ENCODE results near the gene SMARCD3. TPM values are rescaled to one million over a fixed set of nuclear protein-coding genes. Genes with fewer than 3 reads are reported as not detected.

The SMARCD3 gene
- total and polyA plus RNA-seq, 2 of the 4 experiments (the other 2 are of a cell fraction): 37.5 to 48.5 TPM

DNA sequence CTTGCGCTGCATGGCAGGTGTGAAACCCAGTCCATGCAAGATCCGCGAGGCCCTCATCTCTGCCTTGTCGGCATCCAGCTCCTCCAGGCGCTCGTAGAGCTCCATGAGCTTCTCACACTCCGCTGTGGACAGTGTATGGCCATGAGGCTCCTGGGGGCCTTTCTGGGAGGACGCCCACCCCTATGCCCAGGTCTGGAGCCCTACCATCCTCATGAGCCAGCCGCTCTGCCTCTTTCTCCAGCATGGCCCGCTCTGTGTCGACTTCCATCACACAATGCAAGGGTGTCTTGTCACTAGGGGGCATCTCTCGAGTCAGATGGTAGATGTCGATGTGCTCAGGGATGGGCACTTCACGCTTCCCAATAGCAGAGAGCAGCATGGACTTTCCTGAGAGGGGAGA lies 24.8 kb downstream of the SMARCD3 start:
- dilution Hi-C loops (cut with HindIII; ENCODE audit: low sequenced_read_pairs, unreplicated experiment) (no loop called here), in situ Hi-C loops (cut with MboI; ENCODE audit: low sequenced_read_pairs) (no loop called here)

More for the DNA sequence above, 24.8 kb downstream of the SMARCD3 start:
- ATAC-seq (ENCODE audit: low read depth) (no peak), DNase-seq (no peak)
- 95% methylated on average over 7 of the region's 14 CpGs; no CpG with 5 or more reads in 1 of the 2 experiments for WGBS, 2 experiments (ENCODE audit: extremely low coverage in 2 of 2, insufficient read length in 1 of 2)
- Histone ChIP-seq H3K36me3 (ENCODE audit: control insufficient read depth, insufficient read depth, low read length) (peaks cover 43% of the 10 kb centered on the region), H3K9ac (ENCODE audit: low read depth, low read length) (no peak overlapping the region), H4K5ac (ENCODE audit: low read depth, low read length) (no peak overlapping the region), H4K91ac (ENCODE audit: insufficient read depth, low read depth, low read length) (no peak overlapping the region), H3K27ac (ENCODE audit: insufficient read depth, low read length) (no peak overlapping the region), H3K4me1 (ENCODE audit: control insufficient read depth, insufficient read depth, low read length) (peaks cover 7% of the 10 kb centered on the region), H3K9me1 (ENCODE audit: insufficient read depth, low read length) (peaks cover 4% of the 10 kb centered on the region), H3K23ac (ENCODE audit: low read depth, low read length) (no peak overlapping the region), H2BK120ac (ENCODE audit: low read depth, low read length) (no peak overlapping the region), H3K18ac (ENCODE audit: low read depth, low read length) (no peak overlapping the region), H3K4me2 (ENCODE audit: low read depth, low read length) (no peak overlapping the region), H4K20me1 (ENCODE audit: insufficient read depth, low read length) (no peaks in the 10 kb centered on the region), H3K56ac (ENCODE audit: extremely low read depth, insufficient read depth, low read length) (no peak overlapping the region), H4K8ac (ENCODE audit: low read depth in 2 of 2, low read length in 2 of 2) (no peak overlapping the region), H2AFZ (replicated peaks; ENCODE audit: low read length, poor library complexity) (no peak overlapping the region), H3K9me3 (ENCODE audit: control insufficient read depth, insufficient read depth, low read length) (no peaks in the 10 kb centered on the region), H3K4me3 (ENCODE audit: insufficient read depth, low read depth, low read length) (no peak overlapping the region), H2AK5ac (ENCODE audit: low read depth, low read length) (no peak overlapping the region), H2BK15ac (ENCODE audit: low read depth, low read length) (no peak overlapping the region), H3K14ac (replicated peaks; ENCODE audit: low read depth, low read length) (no peak overlapping the region), H2AK9ac (replicated peaks; ENCODE audit: low read depth, low read length, poor library complexity) (no peak overlapping the region), H3K27me3 (ENCODE audit: control insufficient read depth, insufficient read depth, low read length) (no peaks in the 10 kb centered on the region), H2BK5ac (ENCODE audit: low read depth, low read length, poor library complexity, severe bottlenecking) (no peak overlapping the region), H3K79me1 (ENCODE audit: low read depth in 1 of 2, low read length in 2 of 2) (peaks cover 15 to 37% of the 10 kb centered on the region in 2 experiments), H2BK20ac (ENCODE audit: low read depth, low read length) (no peak overlapping the region), H3K4ac (ENCODE audit: low read depth, low read length) (no peak overlapping the region)
- CTCF ChIA-PET: no interaction called here
- intact Hi-C loops (cut with micrococcal nuclease): no loop called here
- POLR2A ChIA-PET (ENCODE audit: unreplicated experiment): no interaction called here
- TF ChIP-seq, protein P1, sequence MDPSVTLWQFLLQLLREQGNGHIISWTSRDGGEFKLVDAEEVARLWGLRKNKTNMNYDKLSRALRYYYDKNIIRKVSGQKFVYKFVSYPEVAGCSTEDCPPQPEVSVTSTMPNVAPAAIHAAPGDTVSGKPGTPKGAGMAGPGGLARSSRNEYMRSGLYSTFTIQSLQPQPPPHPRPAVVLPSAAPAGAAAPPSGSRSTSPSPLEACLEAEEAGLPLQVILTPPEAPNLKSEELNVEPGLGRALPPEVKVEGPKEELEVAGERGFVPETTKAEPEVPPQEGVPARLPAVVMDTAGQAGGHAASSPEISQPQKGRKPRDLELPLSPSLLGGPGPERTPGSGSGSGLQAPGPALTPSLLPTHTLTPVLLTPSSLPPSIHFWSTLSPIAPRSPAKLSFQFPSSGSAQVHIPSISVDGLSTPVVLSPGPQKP (IDR thresholded peaks at IDR 0.05; ENCODE audit: borderline replicate concordance, low read depth, low read length): no peak
- TF ChIP-seq RFX5 (IDR thresholded peaks at IDR 0.05; ENCODE audit: low read depth, low read length) (no peak), BHLHE40 (IDR thresholded peaks at IDR 0.05; ENCODE audit: low read depth, low read length) (no peak), MXI1 (IDR thresholded peaks at IDR 0.05; ENCODE audit: borderline replicate concordance, low read depth, low read length) (no peak), POLR2A (IDR thresholded peaks at IDR 0.05; ENCODE audit: low read depth, low read length) (no peak)
- TF ChIP-seq, protein P2, sequence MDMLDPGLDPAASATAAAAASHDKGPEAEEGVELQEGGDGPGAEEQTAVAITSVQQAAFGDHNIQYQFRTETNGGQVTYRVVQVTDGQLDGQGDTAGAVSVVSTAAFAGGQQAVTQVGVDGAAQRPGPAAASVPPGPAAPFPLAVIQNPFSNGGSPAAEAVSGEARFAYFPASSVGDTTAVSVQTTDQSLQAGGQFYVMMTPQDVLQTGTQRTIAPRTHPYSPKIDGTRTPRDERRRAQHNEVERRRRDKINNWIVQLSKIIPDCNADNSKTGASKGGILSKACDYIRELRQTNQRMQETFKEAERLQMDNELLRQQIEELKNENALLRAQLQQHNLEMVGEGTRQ (IDR thresholded peaks at IDR 0.05; ENCODE audit: low read depth, low read length): no peak
- BruUV-seq (replicated peaks): no TSS peak
